K562 (cell line): ENCODE data around the gene LAMA2. TPM values are rescaled to one million over a fixed set of nuclear protein-coding genes. Genes with fewer than 3 reads are reported as not detected.

Experiments
- ATAC-seq: fragments of 200-7000 bp; cut with Tn5 transposase; 3 replicates; pipeline ENCODE4 v1.9.1; 2020; ENCODE audit warnings: moderate library complexity
- BruUV-seq: library from RNA; stranded (reverse); fragments of 400-500 nt; replicated peaks from 2 replicates; lab custom pipeline; 2021; lab: Mats Ljungman, UMichigan
- CTCF ChIA-PET: fragments of 300-600 bp; formaldehyde crosslinking; extraction: SDS; loops from one replicate; lab custom pipeline; 2021; ENCODE audit warnings: low intra/inter-chr PET ratio; lab: Yijun Ruan, JAX
- POLR2A ChIA-PET: fragments of 300-600, 350-650 bp; sonication (Branson Sonifier 250); formaldehyde crosslinking; extraction: SDS; loops from one replicate; lab custom pipeline; 2021; ENCODE audit warnings: antibody characterized with exemption, inconsistent platforms; lab: Yijun Ruan, JAX
- DNase-seq, 4 experiments: peaks; one replicate each; pipeline versions ENCODE4 v3.0.0 to v3.0.0-alpha.2; 2011 to 2018; ENCODE audit warnings: low spot score in 3 of 4, mixed read lengths in 3 of 4; ENCODE audit errors: extremely low read depth in 1 of 4
- FAIRE-seq: peaks from 2 replicates; lab custom pipeline; 2011; peaks lifted over from hg19 to GRCh38; lab: Jason Lieb, UNC
- H2AFZ ChIP-seq: 2 replicates; pipeline ENCODE4 v1.6.0; 2011; ENCODE audit warnings: low read depth, low read length, control low read depth, inconsistent platforms
- H3K27ac ChIP-seq: fragments of 200-600 bp; 3 replicates; pipeline ENCODE4 v1.8.0; 2011; ENCODE audit warnings: low read depth, mild to moderate bottlenecking, control low read depth, inconsistent platforms, low read length, moderate library complexity, mixed read lengths; ENCODE audit errors: extremely low read depth
- H3K27me3 ChIP-seq, 2 experiments: fragments of 300-600 bp in 1 of 2; 2 replicates in 1 of 2; 3 replicates in 1 of 2; pipeline versions ENCODE4 v1.6.0 to v1.8.0; 2011; ENCODE audit warnings: inconsistent platforms in 2 of 2, low read length in 2 of 2, mild to moderate bottlenecking in 1 of 2, mixed read lengths in 1 of 2, moderate library complexity in 1 of 2; ENCODE audit not compliant: control insufficient read depth in 2 of 2, insufficient read depth in 2 of 2
- H3K36me3 ChIP-seq: fragments of 300-600 bp; 3 replicates; pipeline ENCODE4 v1.8.0; 2011; ENCODE audit warnings: mild to moderate bottlenecking, low read length, inconsistent platforms; ENCODE audit not compliant: control insufficient read depth, insufficient read depth
- H3K4me1 ChIP-seq, 2 experiments: fragments of 200-600 bp in 1 of 2; replicated peaks in 1 of 2; 2 replicates in 1 of 2; 3 replicates in 1 of 2; pipeline versions ENCODE4 v1.5.1 to v1.8.0; 2011; ENCODE audit warnings: inconsistent platforms in 2 of 2, low read length in 2 of 2, mild to moderate bottlenecking in 1 of 2, mixed read lengths in 1 of 2, moderate library complexity in 1 of 2; ENCODE audit not compliant: control insufficient read depth in 2 of 2, insufficient read depth in 2 of 2
- H3K4me2 ChIP-seq: 2 replicates; pipeline ENCODE4 v1.6.1; 2011; ENCODE audit warnings: low read length, control low read depth, inconsistent platforms, mixed read lengths; ENCODE audit not compliant: insufficient read depth
- H3K4me3 ChIP-seq: fragments of 200-600 bp; sonication (generic), shearing (Covaris generic); 2 replicates; pipeline ENCODE4 v1.5.1; 2016; ENCODE audit warnings: control low read depth, inconsistent platforms
- H3K79me2 ChIP-seq: fragments of 200-600 bp; 3 replicates; pipeline ENCODE4 v1.8.0; 2011; ENCODE audit warnings: low read length, inconsistent platforms; ENCODE audit not compliant: control insufficient read depth, insufficient read depth
- H3K9ac ChIP-seq, 2 experiments: 2 replicates each; pipeline versions ENCODE4 v1.6.0 to v1.6.1; 2011; ENCODE audit warnings: low read depth in 2 of 2, low read length in 2 of 2, control low read depth in 1 of 2, inconsistent platforms in 1 of 2, mild to moderate bottlenecking in 1 of 2, mixed read lengths in 1 of 2; ENCODE audit not compliant: insufficient read depth in 1 of 2
- H3K9me1 ChIP-seq: one replicate; pipeline ENCODE4 v1.6.0; 2011; ENCODE audit warnings: inconsistent platforms, mild to moderate bottlenecking, low read length, moderate library complexity; ENCODE audit not compliant: control insufficient read depth, insufficient read depth
- H3K9me3 ChIP-seq: replicated peaks from 2 replicates; pipeline ENCODE4 v1.5.1; 2011; ENCODE audit warnings: low read depth, low read length, inconsistent platforms; ENCODE audit not compliant: control insufficient read depth, insufficient read depth
- H4K20me1 ChIP-seq: replicated peaks from 2 replicates; pipeline ENCODE4 v1.6.1; 2011; ENCODE audit warnings: low read length, inconsistent platforms, mixed read lengths; ENCODE audit not compliant: control insufficient read depth, insufficient read depth
- CCAR2 ChIP-seq: fragments of 200-400 bp; formaldehyde crosslinking; IDR thresholded peaks from 2 replicates; pipeline ENCODE4 v1.6.1; 2017; ENCODE audit warnings: mild to moderate bottlenecking, low read depth, low read length
- DNMT1 ChIP-seq: fragments of 450-650 bp; IDR thresholded peaks from 2 replicates; pipeline ENCODE4 v1.6.1; 2016; ENCODE audit warnings: antibody characterized with exemption, mild to moderate bottlenecking
- ELF4 ChIP-seq: fragments of 450-650 bp; formaldehyde crosslinking; IDR thresholded peaks from 2 replicates; pipeline ENCODE4 v1.4.0; 2022; ENCODE audit warnings: missing genetic modification characterization
- ESRRA ChIP-seq: fragments of 450-650 bp; IDR thresholded peaks from 2 replicates; pipeline ENCODE4 v1.6.1; 2014; ENCODE audit warnings: low read depth, mild to moderate bottlenecking, moderate library complexity, borderline replicate concordance
- GTF2A2 ChIP-seq: IDR thresholded peaks from 2 replicates; pipeline ENCODE4 v1.6.1; 2016; ENCODE audit warnings: mild to moderate bottlenecking, missing genetic modification characterization, missing compliant biosample characterization
- ZNF12 ChIP-seq: sonication (generic); formaldehyde crosslinking; IDR thresholded peaks from 2 replicates; pipeline ENCODE4 v1.4.0; 2020; ENCODE audit warnings: mild to moderate bottlenecking, missing genetic modification reagents
- ZNF444 ChIP-seq: fragments of 250-450 bp; sonication (Bioruptor Pico); IDR thresholded peaks from 2 replicates; pipeline ENCODE4 v1.4.0; 2020; ENCODE audit warnings: mild to moderate bottlenecking, moderate library complexity
- ZNF699 ChIP-seq: fragments of 250-450 bp; sonication (Bioruptor Pico); IDR thresholded peaks from 2 replicates; pipeline ENCODE4 v1.8.0; 2021; ENCODE audit warnings: mild to moderate bottlenecking, moderate library complexity; ENCODE audit not compliant: insufficient replicate concordance
- WGBS: fragments of 100-300 bp; shearing (Covaris generic); methylation state at CpG from one replicate; pipeline ENCODE4 v1.1.6; 2016; ENCODE audit warnings: low coverage, mixed read lengths; ENCODE audit not compliant: insufficient coverage; ENCODE audit errors: missing lambda C conversion rate; 5-methylcytosine and 5-hydroxymethylcytosine counted together
- in situ Hi-C: fragments of 300-500 bp; cut with MboI; formaldehyde crosslinking; loops from 4 replicates; pipeline ENCODE4 v1.15.0; 2018; ENCODE audit warnings: inconsistent platforms, mixed read lengths
- intact Hi-C: fragments of 100-400 bp; cut with micrococcal nuclease; formaldehyde crosslinking; loops from 2 replicates; pipeline ENCODE4 v1.14.2; 2022
- polyA plus RNA-seq, 8 experiments: library from polyadenylated mRNA; depleted of rRNA in 4 of 8; stranded (reverse) in 5 of 8; unstranded in 3 of 8; fragments of >200 nt; fragmentation: Nextera tagmentation in 2 of 8; fragmentation: Illumina TruSeq in 1 of 8; extraction: Ambion mirVana in 2 of 8; extraction: Trizol in 1 of 8; gene quantifications; 2 replicates each; pipeline versions ENCODE4 v1.2.1 to v1.2.3, GENCODE V29; 2011 to 2014; ENCODE audit warnings: inconsistent platforms in 1 of 8, missing spikeins in 1 of 8
- total RNA-seq, 7 experiments: library from RNA; depleted of rRNA in 6 of 7; stranded (reverse); fragments of >200 nt in 6 of 7; fragmentation: Illumina TruSeq in 2 of 7; extraction: Trizol in 2 of 7; gene quantifications; 2 replicates each; pipeline versions ENCODE4 v1.2.1 to v1.2.3, GENCODE V29; 2011 to 2021; ENCODE audit warnings: low replicate concordance in 1 of 7
- TF ChIP-seq, protein P1 (sequence below), 2 experiments: fragments of 450-650 bp; IDR thresholded peaks; 2 replicates each; pipeline ENCODE4 v1.6.1; 2018; ENCODE audit warnings: mild to moderate bottlenecking in 2 of 2, low read depth in 1 of 2; ENCODE audit not compliant: partially characterized antibody in 2 of 2
- TF ChIP-seq, protein P2 (sequence below), 2 experiments: IDR thresholded peaks; 2 replicates each; pipeline ENCODE4 v1.6.1; 2011; ENCODE audit warnings: borderline replicate concordance in 1 of 2, control low read depth in 1 of 2, low read depth in 1 of 2, low read length in 1 of 2, mild to moderate bottlenecking in 1 of 2, mixed read lengths in 1 of 2, moderate library complexity in 1 of 2; ENCODE audit not compliant: insufficient read depth in 1 of 2, insufficient read length in 1 of 2, poor library complexity in 1 of 2, severe bottlenecking in 1 of 2; ENCODE audit errors: extremely low read depth in 1 of 2
- TF ChIP-seq, protein P3 (sequence below): sonication (generic); formaldehyde crosslinking; IDR thresholded peaks from 2 replicates; pipeline ENCODE4 v1.8.1; 2023; ENCODE audit warnings: mild to moderate bottlenecking, missing genetic modification reagents

The LAMA2 gene
- total and polyA plus RNA-seq, 9 of the 15 experiments (the other 6 are each of a cell fraction or from before 2014, with no cell fraction given): 0.04 to 1.5 (median 0.36) TPM

- Histone ChIP-seq H3K4me1 (no peaks in the 10 kb centered on the region), H4K20me1 (no peaks in the 10 kb centered on the region), H3K79me2 (no peaks in the 10 kb centered on the region), H3K27ac (no peak overlapping the region), H3K36me3 (no peaks in the 10 kb centered on the region), H3K9me3 (no peaks in the 10 kb centered on the region), H3K9ac (no peak overlapping the region), H3K4me3 (no peak overlapping the region), H3K9me1 (no peaks in the 10 kb centered on the region), H2AFZ (no peak overlapping the region), H3K4me2 (no peak overlapping the region), H3K27me3 (no peaks in the 10 kb centered on the region)
- no TSS peak for BruUV-seq
- in situ Hi-C loops: no loop called here
- 2% methylated on average over 3 of the region's 3 CpGs for WGBS
- DNase-seq: no peak
- intact Hi-C loops: no loop called here
- TF ChIP-seq ZNF699 (CRISPR knock-in tag): no peak
- no peak for TF ChIP-seq ZNF12
- TF ChIP-seq ESRRA: no peak
- TF ChIP-seq, protein P1, sequence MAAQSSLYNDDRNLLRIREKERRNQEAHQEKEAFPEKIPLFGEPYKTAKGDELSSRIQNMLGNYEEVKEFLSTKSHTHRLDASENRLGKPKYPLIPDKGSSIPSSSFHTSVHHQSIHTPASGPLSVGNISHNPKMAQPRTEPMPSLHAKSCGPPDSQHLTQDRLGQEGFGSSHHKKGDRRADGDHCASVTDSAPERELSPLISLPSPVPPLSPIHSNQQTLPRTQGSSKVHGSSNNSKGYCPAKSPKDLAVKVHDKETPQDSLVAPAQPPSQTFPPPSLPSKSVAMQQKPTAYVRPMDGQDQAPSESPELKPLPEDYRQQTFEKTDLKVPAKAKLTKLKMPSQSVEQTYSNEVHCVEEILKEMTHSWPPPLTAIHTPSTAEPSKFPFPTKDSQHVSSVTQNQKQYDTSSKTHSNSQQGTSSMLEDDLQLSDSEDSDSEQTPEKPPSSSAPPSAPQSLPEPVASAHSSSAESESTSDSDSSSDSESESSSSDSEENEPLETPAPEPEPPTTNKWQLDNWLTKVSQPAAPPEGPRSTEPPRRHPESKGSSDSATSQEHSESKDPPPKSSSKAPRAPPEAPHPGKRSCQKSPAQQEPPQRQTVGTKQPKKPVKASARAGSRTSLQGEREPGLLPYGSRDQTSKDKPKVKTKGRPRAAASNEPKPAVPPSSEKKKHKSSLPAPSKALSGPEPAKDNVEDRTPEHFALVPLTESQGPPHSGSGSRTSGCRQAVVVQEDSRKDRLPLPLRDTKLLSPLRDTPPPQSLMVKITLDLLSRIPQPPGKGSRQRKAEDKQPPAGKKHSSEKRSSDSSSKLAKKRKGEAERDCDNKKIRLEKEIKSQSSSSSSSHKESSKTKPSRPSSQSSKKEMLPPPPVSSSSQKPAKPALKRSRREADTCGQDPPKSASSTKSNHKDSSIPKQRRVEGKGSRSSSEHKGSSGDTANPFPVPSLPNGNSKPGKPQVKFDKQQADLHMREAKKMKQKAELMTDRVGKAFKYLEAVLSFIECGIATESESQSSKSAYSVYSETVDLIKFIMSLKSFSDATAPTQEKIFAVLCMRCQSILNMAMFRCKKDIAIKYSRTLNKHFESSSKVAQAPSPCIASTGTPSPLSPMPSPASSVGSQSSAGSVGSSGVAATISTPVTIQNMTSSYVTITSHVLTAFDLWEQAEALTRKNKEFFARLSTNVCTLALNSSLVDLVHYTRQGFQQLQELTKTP (IDR thresholded peaks at IDR 0.05; ENCODE audit: low read depth in 1 of 2, partially characterized antibody in 2 of 2): no peak
- no peak for TF ChIP-seq DNMT1
- no peak for TF ChIP-seq ZNF444 (CRISPR knock-in tag)
- no peak for TF ChIP-seq GTF2A2 (tag)
- TF ChIP-seq ELF4 (CRISPR knock-in tag): no peak
- TF ChIP-seq, protein P2, sequence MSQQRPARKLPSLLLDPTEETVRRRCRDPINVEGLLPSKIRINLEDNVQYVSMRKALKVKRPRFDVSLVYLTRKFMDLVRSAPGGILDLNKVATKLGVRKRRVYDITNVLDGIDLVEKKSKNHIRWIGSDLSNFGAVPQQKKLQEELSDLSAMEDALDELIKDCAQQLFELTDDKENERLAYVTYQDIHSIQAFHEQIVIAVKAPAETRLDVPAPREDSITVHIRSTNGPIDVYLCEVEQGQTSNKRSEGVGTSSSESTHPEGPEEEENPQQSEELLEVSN (IDR thresholded peaks at IDR 0.05; ENCODE audit: borderline replicate concordance in 1 of 2, extremely low read depth in 1 of 2, insufficient read depth in 1 of 2, insufficient read length in 1 of 2, low read depth in 1 of 2, low read length in 1 of 2, poor library complexity in 1 of 2, severe bottlenecking in 1 of 2): no peak
- TF ChIP-seq, protein P3, sequence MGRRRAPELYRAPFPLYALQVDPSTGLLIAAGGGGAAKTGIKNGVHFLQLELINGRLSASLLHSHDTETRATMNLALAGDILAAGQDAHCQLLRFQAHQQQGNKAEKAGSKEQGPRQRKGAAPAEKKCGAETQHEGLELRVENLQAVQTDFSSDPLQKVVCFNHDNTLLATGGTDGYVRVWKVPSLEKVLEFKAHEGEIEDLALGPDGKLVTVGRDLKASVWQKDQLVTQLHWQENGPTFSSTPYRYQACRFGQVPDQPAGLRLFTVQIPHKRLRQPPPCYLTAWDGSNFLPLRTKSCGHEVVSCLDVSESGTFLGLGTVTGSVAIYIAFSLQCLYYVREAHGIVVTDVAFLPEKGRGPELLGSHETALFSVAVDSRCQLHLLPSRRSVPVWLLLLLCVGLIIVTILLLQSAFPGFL (CRISPR knock-in tag): no peak
- TF ChIP-seq CCAR2: no peak
- ChIA-PET POLR2A (no interaction called here), CTCF (no interaction called here)
- no peak for ATAC-seq
- no peak for FAIRE-seq
Observed at GRCh38 chr6:129447198-129447565, 564.2 kb downstream of the LAMA2 start.
